ENCODE data around the gene JAZF1. TPM values are rescaled to one million over a fixed set of nuclear protein-coding genes. Genes with fewer than 3 reads are reported as not detected.

The JAZF1 gene
- total and polyA plus RNA-seq, 2 donors (not counting 1 experiment from before 2014, with no cell fraction given) = 14.0 to 38.6 TPM

DNA sequence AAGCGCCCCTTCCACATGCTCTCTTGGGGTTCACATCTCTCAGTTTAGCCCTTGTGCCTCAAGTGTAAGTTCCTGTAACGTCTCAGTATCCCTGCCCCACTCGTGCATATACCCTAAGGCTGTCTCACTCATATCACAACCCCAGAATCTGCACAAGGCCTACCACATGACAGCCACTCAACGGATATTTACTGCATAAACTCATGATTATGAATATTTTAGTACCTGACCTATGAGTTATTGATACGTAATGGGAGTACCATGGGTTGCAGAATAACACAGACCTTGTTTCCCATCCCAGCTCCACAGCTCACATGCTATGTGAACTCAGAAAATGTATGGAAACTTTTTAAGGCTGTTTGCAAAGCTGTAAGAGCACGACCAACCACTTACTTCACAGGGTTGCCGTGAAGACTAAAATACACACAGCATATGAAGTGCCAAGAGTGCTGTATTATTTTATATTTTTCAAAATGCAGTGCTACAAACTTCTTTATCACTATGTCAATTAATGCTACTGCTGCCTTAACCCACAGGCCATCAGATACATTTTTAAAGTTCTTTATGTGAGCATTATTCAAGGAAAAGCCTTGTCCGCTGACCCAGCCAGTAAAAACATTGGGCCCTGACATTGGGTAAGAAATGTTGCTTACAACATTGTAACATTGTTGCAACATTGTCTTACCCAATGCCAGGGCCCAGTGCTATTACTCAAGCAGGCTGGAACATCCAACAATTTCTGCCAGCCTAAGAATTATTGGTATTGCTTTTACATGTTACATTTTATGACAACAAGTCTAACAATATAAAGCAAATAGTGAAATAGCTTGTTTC lies 97.2 kb downstream of the JAZF1 start:
- H2AFZ ChIP-seq (ENCODE audit: insufficient read depth, low read depth, low read length, poor library complexity, severe bottlenecking) = no peak overlapping the region
- H3K27me3 ChIP-seq (replicated peaks in 1 of 4; ENCODE audit: control extremely low read depth in 1 of 4, control insufficient read depth in 3 of 4, insufficient read depth in 4 of 4, low read length in 3 of 4) = no peaks in the 10 kb centered on the region
- DNase-seq = no peak
- H3K9me3 Mint-ChIP-seq (ENCODE audit: insufficient read depth) = no peaks in the 10 kb centered on the region
- H3K9ac ChIP-seq (ENCODE audit: low read length) = no peak overlapping the region
- no peaks in the 10 kb centered on the region for H3K9me3 ChIP-seq (ENCODE audit: control extremely low read depth in 1 of 3, control insufficient read depth in 2 of 3, insufficient read depth in 1 of 3, low read length in 2 of 3)
- no peak overlapping the region for H3K4me3 ChIP-seq (ENCODE audit: control extremely low read depth in 1 of 5, extremely low read depth in 1 of 5, insufficient read depth in 1 of 5, low read depth in 2 of 5, low read length in 4 of 5)
- peaks cover 19 to 26% of the 10 kb centered on the region in 2 donors for H3K4me1 ChIP-seq (ENCODE audit: control insufficient read depth in 2 of 2, insufficient read depth in 2 of 2, low read length in 2 of 2)
- 95% methylated on average over 2 of the region's 8 CpGs for WGBS (ENCODE audit: insufficient coverage)
- TF ChIP-seq, protein P1, sequence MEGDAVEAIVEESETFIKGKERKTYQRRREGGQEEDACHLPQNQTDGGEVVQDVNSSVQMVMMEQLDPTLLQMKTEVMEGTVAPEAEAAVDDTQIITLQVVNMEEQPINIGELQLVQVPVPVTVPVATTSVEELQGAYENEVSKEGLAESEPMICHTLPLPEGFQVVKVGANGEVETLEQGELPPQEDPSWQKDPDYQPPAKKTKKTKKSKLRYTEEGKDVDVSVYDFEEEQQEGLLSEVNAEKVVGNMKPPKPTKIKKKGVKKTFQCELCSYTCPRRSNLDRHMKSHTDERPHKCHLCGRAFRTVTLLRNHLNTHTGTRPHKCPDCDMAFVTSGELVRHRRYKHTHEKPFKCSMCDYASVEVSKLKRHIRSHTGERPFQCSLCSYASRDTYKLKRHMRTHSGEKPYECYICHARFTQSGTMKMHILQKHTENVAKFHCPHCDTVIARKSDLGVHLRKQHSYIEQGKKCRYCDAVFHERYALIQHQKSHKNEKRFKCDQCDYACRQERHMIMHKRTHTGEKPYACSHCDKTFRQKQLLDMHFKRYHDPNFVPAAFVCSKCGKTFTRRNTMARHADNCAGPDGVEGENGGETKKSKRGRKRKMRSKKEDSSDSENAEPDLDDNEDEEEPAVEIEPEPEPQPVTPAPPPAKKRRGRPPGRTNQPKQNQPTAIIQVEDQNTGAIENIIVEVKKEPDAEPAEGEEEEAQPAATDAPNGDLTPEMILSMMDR (IDR thresholded peaks at IDR 0.05) = no peak
- no peak for TF ChIP-seq EZH2 (IDR thresholded peaks at IDR 0.05; ENCODE audit: borderline replicate concordance, insufficient read depth, low read depth, low read length, poor library complexity, severe bottlenecking)
- peaks cover 85% of the 10 kb centered on the region for H4K20me1 ChIP-seq (ENCODE audit: control insufficient read depth, insufficient read depth, low read length, poor library complexity, severe bottlenecking)
- no peak overlapping the region for H3K27ac Mint-ChIP-seq
- no peaks in the 10 kb centered on the region for H3K27me3 Mint-ChIP-seq
- no peak overlapping the region for H3K27ac ChIP-seq (ENCODE audit: low read length in 2 of 2)
- peaks cover 64% of the 10 kb centered on the region for H3K4me1 Mint-ChIP-seq
- ATAC-seq (ENCODE audit: low read depth) = no peak
- no peak overlapping the region for H3K4me3 Mint-ChIP-seq
- POLR2A ChIA-PET = no interaction called here
- H3K79me2 ChIP-seq (ENCODE audit: control insufficient read depth, insufficient read depth, low read length) = peaks cover 77% of the 10 kb centered on the region
- intact Hi-C loops (cut with micrococcal nuclease) = no loop called here
- CTCF ChIA-PET = interaction anchor here (5.4 kb wide), 1 partner anchor 13 kb away, joined by 60 read pairs; no protein-coding TSS in a partner anchor
- no peaks in the 10 kb centered on the region for H3K36me3 ChIP-seq (replicated peaks in 1 of 2; ENCODE audit: control extremely low read depth in 1 of 2, control insufficient read depth in 1 of 2, extremely low read depth in 1 of 2, insufficient read depth in 2 of 2, low read length in 1 of 2)
- H3K4me2 ChIP-seq (replicated peaks; ENCODE audit: low read depth, low read length, poor library complexity, severe bottlenecking) = no peak overlapping the region

DNA sequence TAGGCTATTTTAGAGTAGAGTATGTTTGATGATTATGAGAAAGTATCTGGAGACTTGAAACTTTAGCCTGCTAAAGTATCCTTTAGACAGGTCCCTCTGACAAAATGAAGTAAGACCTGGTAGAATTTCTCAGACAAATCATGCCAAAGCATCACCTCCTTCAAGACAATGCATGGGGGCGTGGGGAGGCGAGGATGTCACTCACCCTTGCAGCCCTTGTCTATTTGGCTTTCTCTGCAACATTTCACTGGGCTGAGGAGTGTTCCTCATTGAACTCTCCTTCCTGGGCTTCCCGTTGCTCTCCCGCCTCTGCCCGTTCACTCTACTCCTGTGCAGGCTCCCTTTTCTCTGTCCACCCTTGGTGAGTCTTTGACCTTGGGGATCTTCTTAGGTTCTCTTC lies 98.5 kb downstream of the JAZF1 start:
- ChIA-PET POLR2A (no interaction called here), CTCF (interaction anchor here (5.4 kb wide), 1 partner anchor 15 kb away, joined by 60 read pairs; no protein-coding TSS in a partner anchor)
- peaks cover 84% of the 10 kb centered on the region for H4K20me1 ChIP-seq (ENCODE audit: control insufficient read depth, insufficient read depth, low read length, poor library complexity, severe bottlenecking)
- DNase-seq (no peak), ATAC-seq (ENCODE audit: low read depth) (no peak)
- Mint-ChIP-seq H3K4me3 (no peak overlapping the region), H3K27me3 (no peaks in the 10 kb centered on the region), H3K27ac (no peak overlapping the region), H3K4me1 (peaks cover 63% of the 10 kb centered on the region), H3K9me3 (ENCODE audit: insufficient read depth) (no peaks in the 10 kb centered on the region)
- no peak overlapping the region for H3K27ac ChIP-seq (ENCODE audit: low read length in 2 of 2)
- peaks cover 0 to 4% of the 10 kb centered on the region in 2 experiments for H3K36me3 ChIP-seq (replicated peaks in 1 of 2; ENCODE audit: control extremely low read depth in 1 of 2, control insufficient read depth in 1 of 2, extremely low read depth in 1 of 2, insufficient read depth in 2 of 2, low read length in 1 of 2)
- 100% methylated on average over 3 of the region's 5 CpGs for WGBS (ENCODE audit: insufficient coverage)
- H3K79me2 ChIP-seq (ENCODE audit: control insufficient read depth, insufficient read depth, low read length) = peaks cover 77% of the 10 kb centered on the region
- H3K4me3 ChIP-seq (ENCODE audit: control extremely low read depth in 1 of 5, extremely low read depth in 1 of 5, insufficient read depth in 1 of 5, low read depth in 2 of 5, low read length in 4 of 5) = no peak overlapping the region
- peaks cover 22 to 23% of the 10 kb centered on the region in 2 donors for H3K4me1 ChIP-seq (ENCODE audit: control insufficient read depth in 2 of 2, insufficient read depth in 2 of 2, low read length in 2 of 2)
- H2AFZ ChIP-seq (ENCODE audit: insufficient read depth, low read depth, low read length, poor library complexity, severe bottlenecking) = no peak overlapping the region
- no peak for TF ChIP-seq EZH2 (IDR thresholded peaks at IDR 0.05; ENCODE audit: borderline replicate concordance, insufficient read depth, low read depth, low read length, poor library complexity, severe bottlenecking)
- TF ChIP-seq, protein P1 (IDR thresholded peaks at IDR 0.05) = no peak
- intact Hi-C loops (cut with micrococcal nuclease) = no loop called here
- H3K27me3 ChIP-seq (replicated peaks in 1 of 4; ENCODE audit: control extremely low read depth in 1 of 4, control insufficient read depth in 3 of 4, insufficient read depth in 4 of 4, low read length in 3 of 4) = no peaks in the 10 kb centered on the region
- no peaks in the 10 kb centered on the region for H3K9me3 ChIP-seq (ENCODE audit: control extremely low read depth in 1 of 3, control insufficient read depth in 2 of 3, insufficient read depth in 1 of 3, low read length in 2 of 3)
- no peak overlapping the region for H3K4me2 ChIP-seq (replicated peaks; ENCODE audit: low read depth, low read length, poor library complexity, severe bottlenecking)
- H3K9ac ChIP-seq (ENCODE audit: low read length) = no peak overlapping the region

Measured in B cell (primary cell).